Calu3 (cell line): ENCODE data around the gene PRORP. TPM values are rescaled to one million over a fixed set of nuclear protein-coding genes. Genes with fewer than 3 reads are reported as not detected.
A peak's percentile ranks its signal among the peaks of the same experiment; 100 is the strongest.
"Not testable (repeated sequence)": the region's sequence is repeated elsewhere in the genome, so short reads cannot be mapped to it uniquely, and the experiment has no call there.

Experiments
- BruUV-seq: library from RNA; stranded (reverse); fragments of 400-500 nt; replicated peaks from 2 replicates; lab custom pipeline; 2021; lab: Mats Ljungman, UMichigan
- CTCF ChIA-PET: fragments of 300-600 bp; sonication (Branson Sonifier 250); formaldehyde crosslinking; loops from one replicate; lab custom pipeline; 2022; ENCODE audit warnings: antibody characterized with exemption; lab: Charles Lee
- DNase-seq: peaks from one replicate; pipeline ENCODE4 v3.0.0; 2022
- H3K27ac Mint-ChIP-seq: one replicate; pipeline ENCODE4 v1.8.0; 2022; ENCODE audit warnings: mixed read lengths; ENCODE audit not compliant: unreplicated experiment
- H3K27me3 Mint-ChIP-seq: one replicate; pipeline ENCODE4 v1.8.0; 2022; ENCODE audit warnings: mixed read lengths; ENCODE audit not compliant: unreplicated experiment
- H3K36me3 Mint-ChIP-seq: one replicate; pipeline ENCODE4 v1.8.0; 2022; ENCODE audit warnings: mild to moderate bottlenecking, moderate library complexity, mixed read lengths; ENCODE audit not compliant: insufficient read depth, unreplicated experiment
- H3K4me1 Mint-ChIP-seq: one replicate; pipeline ENCODE4 v1.8.0; 2022; ENCODE audit warnings: mild to moderate bottlenecking, low read depth, mixed read lengths; ENCODE audit not compliant: unreplicated experiment
- H3K4me3 Mint-ChIP-seq: one replicate; pipeline ENCODE4 v1.8.0; 2022; ENCODE audit warnings: mild to moderate bottlenecking, low read depth, moderate library complexity, mixed read lengths; ENCODE audit not compliant: unreplicated experiment
- H3K9me3 Mint-ChIP-seq: one replicate; pipeline ENCODE4 v1.8.0; 2022; ENCODE audit warnings: low read depth, mixed read lengths; ENCODE audit not compliant: unreplicated experiment
- intact Hi-C: fragments of 100-400 bp; cut with micrococcal nuclease; formaldehyde crosslinking; loops from one replicate; pipeline ENCODE4 v1.10.0; 2022; ENCODE audit not compliant: unreplicated experiment
- total RNA-seq: library from RNA; stranded (reverse); gene quantifications from 2 replicates; pipeline ENCODE4 v1.2.3, GENCODE V29; 2022
- TF ChIP-seq, protein P1 (sequence below): fragments of 200-600 bp; IDR thresholded peaks from one replicate; pipeline ENCODE4 v1.8.0; 2022; ENCODE audit warnings: antibody characterized with exemption; ENCODE audit not compliant: unreplicated experiment

PRORP gene
- total RNA-seq, 1 experiment from 2014 or later: 25.2 TPM

GRCh38 chr14:35147711-35148110 lies 25.4 kb downstream of the PRORP start:
- H3K4me1 Mint-ChIP-seq: no peaks in the 10 kb centered on the region
- H3K4me3 Mint-ChIP-seq: no peak overlapping the region
- H3K36me3 Mint-ChIP-seq: no peaks in the 10 kb centered on the region
- intact Hi-C loops: loop anchor here (10.0 kb wide), 1 partner anchor 147 kb away; the partner anchor contains the start of gene PSMA6
- no peak for DNase-seq
- H3K27ac Mint-ChIP-seq: peak overlapping the region; percentile 10
- BruUV-seq: no TSS peak
- H3K27me3 Mint-ChIP-seq: no peaks in the 10 kb centered on the region
- TF ChIP-seq, protein P1, sequence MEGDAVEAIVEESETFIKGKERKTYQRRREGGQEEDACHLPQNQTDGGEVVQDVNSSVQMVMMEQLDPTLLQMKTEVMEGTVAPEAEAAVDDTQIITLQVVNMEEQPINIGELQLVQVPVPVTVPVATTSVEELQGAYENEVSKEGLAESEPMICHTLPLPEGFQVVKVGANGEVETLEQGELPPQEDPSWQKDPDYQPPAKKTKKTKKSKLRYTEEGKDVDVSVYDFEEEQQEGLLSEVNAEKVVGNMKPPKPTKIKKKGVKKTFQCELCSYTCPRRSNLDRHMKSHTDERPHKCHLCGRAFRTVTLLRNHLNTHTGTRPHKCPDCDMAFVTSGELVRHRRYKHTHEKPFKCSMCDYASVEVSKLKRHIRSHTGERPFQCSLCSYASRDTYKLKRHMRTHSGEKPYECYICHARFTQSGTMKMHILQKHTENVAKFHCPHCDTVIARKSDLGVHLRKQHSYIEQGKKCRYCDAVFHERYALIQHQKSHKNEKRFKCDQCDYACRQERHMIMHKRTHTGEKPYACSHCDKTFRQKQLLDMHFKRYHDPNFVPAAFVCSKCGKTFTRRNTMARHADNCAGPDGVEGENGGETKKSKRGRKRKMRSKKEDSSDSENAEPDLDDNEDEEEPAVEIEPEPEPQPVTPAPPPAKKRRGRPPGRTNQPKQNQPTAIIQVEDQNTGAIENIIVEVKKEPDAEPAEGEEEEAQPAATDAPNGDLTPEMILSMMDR: no peak
- no peaks in the 10 kb centered on the region for H3K9me3 Mint-ChIP-seq
- CTCF ChIA-PET: no interaction called here

DNA sequence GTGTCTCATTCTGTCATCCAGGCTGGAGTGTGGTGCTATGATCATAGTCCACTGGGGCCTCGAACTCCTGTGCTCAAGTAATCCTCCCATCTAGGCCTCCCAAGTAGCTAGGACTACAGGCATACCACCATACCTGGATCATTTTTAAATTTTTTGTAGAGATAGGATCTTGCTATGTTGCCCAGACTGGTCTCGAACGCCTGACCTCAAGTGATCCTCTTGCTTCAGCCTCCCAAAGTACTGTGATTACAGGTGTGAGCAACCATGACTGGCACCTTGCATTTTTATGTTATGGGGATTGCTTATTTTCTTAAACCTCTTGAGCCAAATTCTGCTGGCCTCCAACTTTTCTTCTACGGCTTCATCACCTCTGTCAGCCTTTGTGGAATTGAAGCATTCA lies 26.9 kb downstream of the PRORP start:
- no peaks in the 10 kb centered on the region for H3K36me3 Mint-ChIP-seq
- H3K4me3 Mint-ChIP-seq: no peak overlapping the region
- DNase-seq: no peak
- no peak overlapping the region for H3K27ac Mint-ChIP-seq
- CTCF ChIA-PET: no interaction called here
- no TSS peak for BruUV-seq
- H3K4me1 Mint-ChIP-seq: no peaks in the 10 kb centered on the region
- intact Hi-C loops: loop anchor here (10.0 kb wide), 1 partner anchor 146 kb away; the partner anchor contains the start of gene PSMA6
- H3K9me3 Mint-ChIP-seq: no peaks in the 10 kb centered on the region
- H3K27me3 Mint-ChIP-seq: no peaks in the 10 kb centered on the region
- TF ChIP-seq, protein P1: no peak

DNA sequence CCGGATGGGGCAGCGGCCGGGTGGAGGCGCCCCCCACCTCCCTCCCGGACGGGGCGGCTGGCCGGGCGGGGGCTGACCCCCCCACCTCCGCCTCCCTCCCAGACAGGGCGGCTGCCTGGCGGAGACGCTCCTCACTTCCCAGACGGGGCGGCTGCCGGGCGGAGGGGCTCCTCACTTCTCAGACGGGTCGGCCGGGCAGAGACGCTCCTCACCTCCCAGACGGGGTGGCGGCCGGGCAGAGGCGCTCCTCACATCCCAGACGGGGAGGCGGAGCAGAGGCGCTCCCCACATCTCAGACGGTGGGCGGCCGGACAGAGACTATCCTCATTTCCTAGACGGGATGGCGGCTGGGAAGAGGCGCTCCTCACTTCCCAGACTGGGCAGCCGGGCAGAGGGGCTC lies 30.2 kb downstream of the PRORP start:
- H3K4me3 Mint-ChIP-seq, H3K36me3 Mint-ChIP-seq, H3K27me3 Mint-ChIP-seq, DNase-seq, CTCF ChIA-PET, BruUV-seq, H3K4me1 Mint-ChIP-seq, H3K27ac Mint-ChIP-seq, H3K9me3 Mint-ChIP-seq: not testable (repeated sequence)
- intact Hi-C loops: loop anchor here (5.0 kb wide), 1 partner anchor 35 kb away; no protein-coding TSS in a partner anchor

- TF ChIP-seq, protein P1: no peak
- no peaks in the 10 kb centered on the region for H3K36me3 Mint-ChIP-seq
- DNase-seq: no peak
- H3K4me3 Mint-ChIP-seq: no peak overlapping the region
- no peaks in the 10 kb centered on the region for H3K9me3 Mint-ChIP-seq
- BruUV-seq: no TSS peak
- peaks cover 19% of the 10 kb centered on the region for H3K4me1 Mint-ChIP-seq
- no peak overlapping the region for H3K27ac Mint-ChIP-seq
- H3K27me3 Mint-ChIP-seq: no peaks in the 10 kb centered on the region
- intact Hi-C loops: loop anchor here (5.0 kb wide), 1 partner anchor 33 kb away; no protein-coding TSS in a partner anchor
- CTCF ChIA-PET: interaction anchor here (0.5 to 0.6 kb wide), 2 partner anchors 12 to 82 kb away, joined by 3 to 7 read pairs; no protein-coding TSS in a partner anchor
These were observed 31.7 kb downstream of the PRORP start for GRCh38 chr14:35154016-35154415.

DNA sequence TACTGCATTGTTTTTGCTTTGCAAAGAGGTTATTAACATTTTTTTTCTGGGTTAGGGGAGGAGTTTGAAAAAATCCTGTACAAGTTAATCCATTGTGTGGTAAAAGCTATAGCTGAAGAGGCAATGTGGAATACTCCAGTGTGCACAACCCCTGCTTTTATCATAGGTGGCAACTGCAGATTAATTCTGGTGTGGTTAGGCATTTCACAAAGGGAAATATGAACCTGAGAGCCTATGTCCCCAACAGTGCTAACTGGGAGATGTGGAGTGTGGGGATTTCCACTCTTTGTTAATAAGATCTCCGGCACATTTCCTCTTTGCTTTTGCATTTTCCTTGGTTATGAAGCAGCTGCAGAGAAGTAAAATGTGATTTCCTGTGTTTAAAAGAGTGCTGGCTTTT lies 33.6 kb downstream of the PRORP start:
- TF ChIP-seq, protein P1: no peak
- Mint-ChIP-seq H3K27ac (peak overlapping the region; percentile 47), H3K27me3 (no peaks in the 10 kb centered on the region), H3K9me3 (no peaks in the 10 kb centered on the region), H3K4me1 (peaks cover 39% of the 10 kb centered on the region), H3K4me3 (no peak overlapping the region), H3K36me3 (no peaks in the 10 kb centered on the region)
- CTCF ChIA-PET: interaction anchor here (0.6 to 1.6 kb wide), 3 partner anchors 11 to 42 kb away, joined by 3 to 5 read pairs (median 4); no protein-coding TSS in a partner anchor
- BruUV-seq: no TSS peak
- intact Hi-C loops: no loop called here
- peak; percentile 8 for DNase-seq
